HEK293 (cell line): ENCODE measurements around the gene CDKAL1.

Experiments used
- CTCF ChIP-seq: fragments of 450-650 bp; formaldehyde crosslinking; IDR thresholded peaks from 2 replicates; pipeline ENCODE4 v1.5.1; 2016; ENCODE audit warnings: missing biosample characterization, missing genetic modification characterization
- REST ChIP-seq: fragments of 450-650 bp; formaldehyde crosslinking; IDR thresholded peaks from 2 replicates; pipeline ENCODE4 v1.5.1; 2016; ENCODE audit warnings: missing biosample characterization, missing genetic modification characterization
- SALL2 ChIP-seq: fragments of 450-650 bp; formaldehyde crosslinking; IDR thresholded peaks from 2 replicates; pipeline ENCODE4 v1.5.0; 2017; ENCODE audit warnings: missing biosample characterization, mild to moderate bottlenecking, missing genetic modification characterization, borderline replicate concordance
- YY1 ChIP-seq: fragments of 450-650 bp; formaldehyde crosslinking; IDR thresholded peaks from 2 replicates; pipeline ENCODE4 v1.5.1; 2018; ENCODE audit warnings: missing biosample characterization, missing genetic modification characterization
- ZBTB11 ChIP-seq: fragments of 450-650 bp; formaldehyde crosslinking; conservative IDR thresholded peaks from 2 replicates; pipeline ENCODE4 v1.5.1; 2016; ENCODE audit warnings: low read depth, missing biosample characterization, missing genetic modification characterization
- ZNF239 ChIP-seq: fragments of 450-650 bp; formaldehyde crosslinking; IDR thresholded peaks from 2 replicates; pipeline ENCODE4 v1.5.1; 2016; ENCODE audit warnings: missing biosample characterization, missing genetic modification characterization
- ZNF549 ChIP-seq: fragments of 450-650 bp; IDR thresholded peaks from 2 replicates; pipeline ENCODE4 v1.5.1; 2018; ENCODE audit warnings: missing biosample characterization, missing genetic modification characterization, mild to moderate bottlenecking, inconsistent platforms, moderate library complexity
- ZNF747 ChIP-seq: fragments of 450-650 bp; formaldehyde crosslinking; IDR thresholded peaks from 2 replicates; pipeline ENCODE4 v1.5.1; 2016; ENCODE audit warnings: missing biosample characterization, missing genetic modification characterization
- TF ChIP-seq, protein P1 (sequence below): fragments of 450-650 bp; IDR thresholded peaks from 2 replicates; pipeline ENCODE4 v1.5.1; 2018; ENCODE audit warnings: missing biosample characterization, missing genetic modification characterization
- TF ChIP-seq, protein P2 (sequence below): fragments of 450-650 bp; formaldehyde crosslinking; IDR thresholded peaks from 2 replicates; pipeline ENCODE4 v1.5.1; 2016; ENCODE audit warnings: missing biosample characterization, missing genetic modification characterization

DNA sequence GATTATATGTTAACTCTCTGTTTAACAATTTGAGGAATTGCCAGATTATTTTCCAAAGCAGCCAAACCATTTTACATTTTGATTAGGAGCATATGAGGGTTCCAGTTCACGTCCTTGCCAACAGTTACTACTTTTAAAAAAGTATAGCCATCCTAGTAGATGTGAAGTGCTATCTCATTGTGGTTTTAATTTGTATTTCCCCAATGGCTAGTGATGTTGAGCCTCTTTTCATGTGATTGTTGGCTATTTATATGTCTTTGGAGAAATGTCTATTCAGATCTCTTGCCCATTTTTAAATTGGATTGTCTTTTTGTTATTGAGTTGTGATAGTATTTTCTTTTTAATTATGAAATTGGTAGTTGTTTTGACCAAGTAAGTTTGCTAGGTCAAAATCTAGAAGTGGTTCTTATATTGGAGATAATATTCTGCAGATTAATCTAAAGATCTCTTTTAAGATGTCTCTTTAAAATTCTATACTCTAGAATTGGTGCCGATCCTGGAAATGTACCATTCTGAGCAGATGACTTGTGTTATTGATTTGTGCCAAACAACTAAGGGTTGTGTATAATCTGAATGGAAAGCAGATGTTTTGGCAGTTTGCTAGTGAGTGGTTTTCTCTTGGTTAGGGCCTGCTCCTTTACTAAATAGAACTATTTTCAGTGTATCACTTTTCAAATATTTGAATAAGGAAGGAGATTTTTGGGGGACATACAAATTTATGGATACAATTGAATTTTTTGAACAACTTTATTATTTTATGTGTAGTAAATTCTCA lies 99.5 kb downstream of the CDKAL1 start:
- no peak for TF ChIP-seq YY1
- TF ChIP-seq ZNF747 = no peak
- TF ChIP-seq CTCF = no peak
- no peak for TF ChIP-seq ZNF239 (tag by site-specific recombination)
- TF ChIP-seq, protein P1, sequence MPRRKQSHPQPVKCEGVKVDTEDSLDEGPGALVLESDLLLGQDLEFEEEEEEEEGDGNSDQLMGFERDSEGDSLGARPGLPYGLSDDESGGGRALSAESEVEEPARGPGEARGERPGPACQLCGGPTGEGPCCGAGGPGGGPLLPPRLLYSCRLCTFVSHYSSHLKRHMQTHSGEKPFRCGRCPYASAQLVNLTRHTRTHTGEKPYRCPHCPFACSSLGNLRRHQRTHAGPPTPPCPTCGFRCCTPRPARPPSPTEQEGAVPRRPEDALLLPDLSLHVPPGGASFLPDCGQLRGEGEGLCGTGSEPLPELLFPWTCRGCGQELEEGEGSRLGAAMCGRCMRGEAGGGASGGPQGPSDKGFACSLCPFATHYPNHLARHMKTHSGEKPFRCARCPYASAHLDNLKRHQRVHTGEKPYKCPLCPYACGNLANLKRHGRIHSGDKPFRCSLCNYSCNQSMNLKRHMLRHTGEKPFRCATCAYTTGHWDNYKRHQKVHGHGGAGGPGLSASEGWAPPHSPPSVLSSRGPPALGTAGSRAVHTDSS = no peak
- TF ChIP-seq, protein P2, sequence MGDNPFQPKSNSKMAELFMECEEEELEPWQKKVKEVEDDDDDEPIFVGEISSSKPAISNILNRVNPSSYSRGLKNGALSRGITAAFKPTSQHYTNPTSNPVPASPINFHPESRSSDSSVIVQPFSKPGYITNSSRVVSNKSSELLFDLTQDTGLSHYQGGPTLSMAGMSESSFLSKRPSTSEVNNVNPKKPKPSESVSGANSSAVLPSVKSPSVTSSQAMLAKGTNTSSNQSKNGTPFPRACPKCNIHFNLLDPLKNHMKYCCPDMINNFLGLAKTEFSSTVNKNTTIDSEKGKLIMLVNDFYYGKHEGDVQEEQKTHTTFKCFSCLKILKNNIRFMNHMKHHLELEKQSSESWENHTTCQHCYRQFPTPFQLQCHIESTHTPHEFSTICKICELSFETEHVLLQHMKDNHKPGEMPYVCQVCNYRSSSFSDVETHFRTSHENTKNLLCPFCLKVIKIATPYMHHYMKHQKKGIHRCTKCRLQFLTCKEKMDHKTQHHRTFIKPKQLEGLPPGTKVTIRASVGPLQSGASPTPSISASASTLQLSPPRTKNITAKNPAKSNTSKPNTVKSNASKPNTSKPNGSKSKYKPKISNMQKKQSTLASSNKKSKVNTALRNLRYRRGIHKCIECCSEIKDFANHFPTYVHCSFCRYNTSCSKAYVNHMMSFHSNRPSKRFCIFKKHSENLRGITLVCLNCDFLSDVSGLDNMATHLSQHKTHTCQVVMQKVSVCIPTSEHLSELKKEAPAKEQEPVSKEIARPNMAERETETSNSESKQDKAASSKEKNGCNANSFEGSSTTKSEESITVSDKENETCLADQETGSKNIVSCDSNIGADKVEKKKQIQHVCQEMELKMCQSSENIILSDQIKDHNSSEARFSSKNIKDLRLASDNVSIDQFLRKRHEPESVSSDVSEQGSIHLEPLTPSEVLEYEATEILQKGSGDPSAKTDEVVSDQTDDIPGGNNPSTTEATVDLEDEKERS (tag by site-specific recombination) = no peak
- TF ChIP-seq REST (tag by site-specific recombination) = no peak
- no peak for TF ChIP-seq ZBTB11 (tag by site-specific recombination)
- TF ChIP-seq SALL2 (tag by site-specific recombination) = no peak
- TF ChIP-seq ZNF549 (tag by site-specific recombination) = no peak
